ENCODE measurements around the gene HIPK4.
"Not testable (repeated sequence)": the region's sequence is repeated elsewhere in the genome, so short reads cannot be mapped to it uniquely, and the experiment has no call there.

HIPK4 gene

GRCh38 chr19:40335855-40336600 lies 54.0 kb downstream of the HIPK4 start:
- no peak for DNase-seq

GRCh38 chr19:40335101-40335500 lies 54.9 kb downstream of the HIPK4 start:
- DNase-seq, result no peak

- DNase-seq, result not testable (repeated sequence)
Measured at GRCh38 chr19:40333083-40333482, 56.9 kb downstream of the HIPK4 start.

- DNase-seq, result no peak
Measured at GRCh38 chr19:40332669-40333068, 57.3 kb downstream of the HIPK4 start.

- no peak for DNase-seq
Measured at GRCh38 chr19:40331052-40331451, 58.9 kb downstream of the HIPK4 start.
